ENCODE results near the gene VAV1. TPM values are rescaled to one million over a fixed set of nuclear protein-coding genes. Genes with fewer than 3 reads are reported as not detected.

Gene VAV1
- total and polyA plus RNA-seq, 9 of the 15 experiments (the other 6 are each of a cell fraction or from before 2014, with no cell fraction given) = 0.46 to 20.1 (median 11.1) TPM

GRCh38 chr19:6739883-6740588 is 32.5 kb upstream of the VAV1 start (continued):
- TF ChIP-seq RBFOX2 (IDR thresholded peaks at IDR 0.05; ENCODE audit: low read depth, low read length) (peak; percentile 65), CREB3L1 (IDR thresholded peaks at IDR 0.05; ENCODE audit: borderline replicate concordance, low read depth) (no peak), TAF1 (IDR thresholded peaks at IDR 0.05; ENCODE audit: control insufficient read depth, extremely low read depth, insufficient read depth, low read length, severe bottlenecking) (no peak), MEF2D (tag; conservative IDR thresholded peaks at IDR 0.05; ENCODE audit: low read depth) (peak; percentile 45; the same call in 1 of the 2 replicates), CREBBP (IDR thresholded peaks at IDR 0.05; ENCODE audit: low read depth, low read length) (no peak), SPI1 (IDR thresholded peaks at IDR 0.05; ENCODE audit: borderline replicate concordance, low read depth, low read length) (no peak), EGR1 (conservative IDR thresholded peaks at IDR 0.05) (peak; percentile 52), EWSR1 (IDR thresholded peaks at IDR 0.05; ENCODE audit: borderline replicate concordance, low read depth, partially characterized antibody) (no peak), RERE (CRISPR knock-in tag; IDR thresholded peaks at IDR 0.05; ENCODE audit: borderline replicate concordance) (no peak), MCM7 (IDR thresholded peaks at IDR 0.05) (no peak), POLR2B (IDR thresholded peaks at IDR 0.05; ENCODE audit: low read depth, partially characterized antibody) (no peak), GTF2A2 (tag; IDR thresholded peaks at IDR 0.05) (no peak), ILK (tag; IDR thresholded peaks at IDR 0.05; ENCODE audit: borderline replicate concordance, low read depth) (no peak), HNRNPH1 (optimal IDR thresholded peaks at IDR 0.05; ENCODE audit: low read depth, low read length) (no peak), TOE1 (IDR thresholded peaks at IDR 0.05; ENCODE audit: borderline replicate concordance) (no peak), TOE1 (CRISPR knock-in tag; IDR thresholded peaks at IDR 0.05; ENCODE audit: borderline replicate concordance, low read depth) (no peak), NR2C1 (IDR thresholded peaks at IDR 0.05) (no peak), NR2C1 (tag; IDR thresholded peaks at IDR 0.05) (0 out of 2 replicates have a peak, but pooled peaks have one; percentile 34), ZBTB43 (CRISPR knock-in tag; IDR thresholded peaks at IDR 0.05) (no peak), ARHGAP35 (IDR thresholded peaks at IDR 0.05; ENCODE audit: partially characterized antibody) (no peak), MAFK (IDR thresholded peaks at IDR 0.05; ENCODE audit: low read length) (no peak)

Measured in K562 (cell line).